CD4-positive, alpha-beta T cell treated with Interleukin-15 for 1 hour (primary cell): ENCODE measurements around the gene SCYGR2.
"Not testable (repeated sequence)": the region's sequence is repeated elsewhere in the genome, so short reads cannot be mapped to it uniquely, and the experiment has no call there.

Experiments
- DNase-seq: peaks from one replicate; pipeline ENCODE4 v3.0.0-alpha.2; 2020

Gene SCYGR2

GRCh38 chr2:227598835-227599503 lies at the start of gene SCYGR2:
Gene SCYGR2 (plus strand): TSS chr2:227598893. CDS start chr2:227598893, 0 bp downstream.
- not testable (repeated sequence) for DNase-seq

- no peak for DNase-seq
Observed at GRCh38 chr2:227551836-227552235, 46.9 kb upstream of the SCYGR2 start.

- no peak for DNase-seq
Observed at GRCh38 chr2:227562581-227562980, 36.1 kb upstream of the SCYGR2 start.

GRCh38 chr2:227565080-227565479 lies 33.6 kb upstream of the SCYGR2 start:
- no peak for DNase-seq

- DNase-seq, result no peak
Observed at GRCh38 chr2:227566012-227566411, 32.7 kb upstream of the SCYGR2 start.

- DNase-seq, result no peak
Observed at GRCh38 chr2:227568852-227569169, 29.9 kb upstream of the SCYGR2 start.

GRCh38 chr2:227570615-227571014 lies 28.1 kb upstream of the SCYGR2 start:
- no peak for DNase-seq

GRCh38 chr2:227576110-227576509 lies 22.6 kb upstream of the SCYGR2 start:
- no peak for DNase-seq

- DNase-seq, result no peak
Observed at GRCh38 chr2:227576812-227577211, 21.9 kb upstream of the SCYGR2 start.

GRCh38 chr2:227577555-227577954 lies 21.1 kb upstream of the SCYGR2 start:
- no peak for DNase-seq

- no peak for DNase-seq
Observed at GRCh38 chr2:227578642-227579041, 20.1 kb upstream of the SCYGR2 start.

- DNase-seq, result no peak
Observed at GRCh38 chr2:227579791-227580190, 18.9 kb upstream of the SCYGR2 start.

GRCh38 chr2:227582369-227582768 lies 16.3 kb upstream of the SCYGR2 start:
- DNase-seq, result no peak

- no peak for DNase-seq
Observed at GRCh38 chr2:227592694-227593387, 5.9 kb upstream of the SCYGR2 start.

- DNase-seq, result no peak
Observed at GRCh38 chr2:227595797-227596196, 2.9 kb upstream of the SCYGR2 start.

GRCh38 chr2:227597036-227597435 lies 1.7 kb upstream of the SCYGR2 start:
- no peak for DNase-seq

GRCh38 chr2:227597998-227598397 lies 695 bp upstream of the SCYGR2 start:
- no peak for DNase-seq

GRCh38 chr2:227602358-227602757 lies 3.7 kb downstream of the SCYGR2 start:
- DNase-seq, result no peak

- no peak for DNase-seq
Observed at GRCh38 chr2:227606476-227606875, 7.8 kb downstream of the SCYGR2 start.

- no peak for DNase-seq
Observed at GRCh38 chr2:227607941-227608340, 9.2 kb downstream of the SCYGR2 start.

GRCh38 chr2:227608561-227609338 lies 10.1 kb downstream of the SCYGR2 start:
- DNase-seq, result peak; percentile 25

GRCh38 chr2:227610123-227610522 lies 11.4 kb downstream of the SCYGR2 start:
- no peak for DNase-seq

GRCh38 chr2:227612546-227613271 lies 14.0 kb downstream of the SCYGR2 start:
- no peak for DNase-seq
